ENCODE measurements around the gene RIN3. TPM values are rescaled to one million over a fixed set of nuclear protein-coding genes. Genes with fewer than 3 reads are reported as not detected.

RIN3 gene
- total RNA-seq, 1 donor from 2014 or later = 0.76 TPM

GRCh38 chr14:92559486-92559885 is 45.9 kb downstream of the RIN3 start:
- Mint-ChIP-seq H3K27ac (ENCODE audit: unreplicated experiment) (no peak overlapping the region), H3K4me1 (ENCODE audit: low read depth, unreplicated experiment) (peaks cover 9% of the 10 kb centered on the region), H3K4me3 (ENCODE audit: unreplicated experiment) (no peak overlapping the region), H3K27me3 (ENCODE audit: unreplicated experiment) (peaks cover 2% of the 10 kb centered on the region), H3K36me3 (ENCODE audit: unreplicated experiment) (no peaks in the 10 kb centered on the region), H3K9me3 (ENCODE audit: unreplicated experiment) (no peaks in the 10 kb centered on the region)
- no peak for TF ChIP-seq CTCF (IDR thresholded peaks at IDR 0.05; ENCODE audit: partially characterized antibody, unreplicated experiment)
- no peak for DNase-seq

- Mint-ChIP-seq H3K4me1 (ENCODE audit: low read depth, unreplicated experiment) (peaks cover 9% of the 10 kb centered on the region), H3K36me3 (ENCODE audit: unreplicated experiment) (no peaks in the 10 kb centered on the region), H3K27me3 (ENCODE audit: unreplicated experiment) (peaks cover 2% of the 10 kb centered on the region), H3K27ac (ENCODE audit: unreplicated experiment) (no peak overlapping the region), H3K9me3 (ENCODE audit: unreplicated experiment) (no peaks in the 10 kb centered on the region), H3K4me3 (ENCODE audit: unreplicated experiment) (no peak overlapping the region)
- TF ChIP-seq CTCF (IDR thresholded peaks at IDR 0.05; ENCODE audit: partially characterized antibody, unreplicated experiment) = no peak
- no peak for DNase-seq
These were observed 46.7 kb downstream of the RIN3 start for GRCh38 chr14:92560106-92560865.

GRCh38 chr14:92561906-92562479 is 48.4 kb downstream of the RIN3 start:
- no peak for DNase-seq
- H3K4me3 Mint-ChIP-seq (ENCODE audit: unreplicated experiment) = no peak overlapping the region
- peaks cover under 1% of the 10 kb centered on the region for H3K4me1 Mint-ChIP-seq (ENCODE audit: low read depth, unreplicated experiment)
- H3K9me3 Mint-ChIP-seq (ENCODE audit: unreplicated experiment) = no peaks in the 10 kb centered on the region
- H3K27ac Mint-ChIP-seq (ENCODE audit: unreplicated experiment) = no peak overlapping the region
- TF ChIP-seq CTCF (IDR thresholded peaks at IDR 0.05; ENCODE audit: partially characterized antibody, unreplicated experiment) = no peak
- peaks cover 2% of the 10 kb centered on the region for H3K36me3 Mint-ChIP-seq (ENCODE audit: unreplicated experiment)
- peaks cover 2% of the 10 kb centered on the region for H3K27me3 Mint-ChIP-seq (ENCODE audit: unreplicated experiment)

- Mint-ChIP-seq H3K9me3 (ENCODE audit: unreplicated experiment) (no peaks in the 10 kb centered on the region), H3K27ac (ENCODE audit: unreplicated experiment) (no peak overlapping the region)
- no peak for TF ChIP-seq CTCF (IDR thresholded peaks at IDR 0.05; ENCODE audit: partially characterized antibody, unreplicated experiment)
These were observed 49.8 kb downstream of the RIN3 start for GRCh38 chr14:92563359-92563758.

GRCh38 chr14:92563765-92564285 is 50.2 kb downstream of the RIN3 start:
- Mint-ChIP-seq H3K9me3 (ENCODE audit: unreplicated experiment) (no peaks in the 10 kb centered on the region), H3K36me3 (ENCODE audit: unreplicated experiment) (peaks cover 11% of the 10 kb centered on the region), H3K27ac (ENCODE audit: unreplicated experiment) (no peak overlapping the region), H3K27me3 (ENCODE audit: unreplicated experiment) (no peaks in the 10 kb centered on the region), H3K4me1 (ENCODE audit: low read depth, unreplicated experiment) (no peaks in the 10 kb centered on the region), H3K4me3 (ENCODE audit: unreplicated experiment) (no peak overlapping the region)
- DNase-seq = no peak
- TF ChIP-seq CTCF (IDR thresholded peaks at IDR 0.05; ENCODE audit: partially characterized antibody, unreplicated experiment) = no peak

More at GRCh38 chr14:92563359-92563758, 49.8 kb downstream of the RIN3 start:
- Mint-ChIP-seq H3K36me3 (ENCODE audit: unreplicated experiment) (peaks cover 11% of the 10 kb centered on the region), H3K4me3 (ENCODE audit: unreplicated experiment) (no peak overlapping the region), H3K4me1 (ENCODE audit: low read depth, unreplicated experiment) (no peaks in the 10 kb centered on the region), H3K27me3 (ENCODE audit: unreplicated experiment) (no peaks in the 10 kb centered on the region)
- DNase-seq = no peak
